GM21360 (cell line): ENCODE results near the gene DOCK4.

Experiments
- ATAC-seq: cut with Tn5 transposase; IDR thresholded peaks from one replicate; pipeline ENCODE4 v1.9.1; 2021; ENCODE audit warnings: mild to moderate bottlenecking, moderate library complexity; ENCODE audit not compliant: unreplicated experiment

The DOCK4 gene

GRCh38 chr7:111836592-111836991 lies 369.6 kb downstream of the DOCK4 start:
- ATAC-seq = no peak

GRCh38 chr7:111835066-111835465 lies 371.1 kb downstream of the DOCK4 start:
- ATAC-seq = no peak

- no peak for ATAC-seq
Observed at GRCh38 chr7:111834367-111834766, 371.8 kb downstream of the DOCK4 start.

GRCh38 chr7:111833466-111833865 lies 372.7 kb downstream of the DOCK4 start:
- ATAC-seq = no peak

GRCh38 chr7:111832174-111832573 lies 374.0 kb downstream of the DOCK4 start:
- ATAC-seq = no peak

- ATAC-seq = no peak
Observed at GRCh38 chr7:111829221-111829620, 377.0 kb downstream of the DOCK4 start.

GRCh38 chr7:111827863-111828504 lies 378.2 kb downstream of the DOCK4 start:
- ATAC-seq = no peak

- no peak for ATAC-seq
Observed at GRCh38 chr7:111825046-111825445, 381.2 kb downstream of the DOCK4 start.

- ATAC-seq = no peak
Observed at GRCh38 chr7:111823826-111824225, 382.4 kb downstream of the DOCK4 start.

- ATAC-seq = no peak
Observed at GRCh38 chr7:111821046-111821445, 385.2 kb downstream of the DOCK4 start.

- no peak for ATAC-seq
Observed at GRCh38 chr7:111820621-111821020, 385.6 kb downstream of the DOCK4 start.

GRCh38 chr7:111820121-111820520 lies 386.1 kb downstream of the DOCK4 start:
- ATAC-seq = no peak

- ATAC-seq = no peak
Observed at GRCh38 chr7:111815354-111815753, 390.8 kb downstream of the DOCK4 start.

GRCh38 chr7:111813306-111813705 lies 392.9 kb downstream of the DOCK4 start:
- no peak for ATAC-seq

- no peak for ATAC-seq
Observed at GRCh38 chr7:111806232-111806631, 400.0 kb downstream of the DOCK4 start.

- no peak for ATAC-seq
Observed at GRCh38 chr7:111803015-111803758, 403.0 kb downstream of the DOCK4 start.

- no peak for ATAC-seq
Observed at GRCh38 chr7:111802194-111802772, 403.9 kb downstream of the DOCK4 start.

GRCh38 chr7:111801277-111801676 lies 404.9 kb downstream of the DOCK4 start:
- no peak for ATAC-seq

GRCh38 chr7:111796671-111797070 lies 409.5 kb downstream of the DOCK4 start:
- ATAC-seq = no peak

- no peak for ATAC-seq
Observed at GRCh38 chr7:111789870-111790269, 416.3 kb downstream of the DOCK4 start.

- ATAC-seq = no peak
Observed at GRCh38 chr7:111789048-111789320, 417.2 kb downstream of the DOCK4 start.

- no peak for ATAC-seq
Observed at GRCh38 chr7:111788286-111789047, 417.7 kb downstream of the DOCK4 start.
